Stomach (tissue), 9 donors: ENCODE measurements around the gene VRTN. TPM values are rescaled to one million over a fixed set of nuclear protein-coding genes. Genes with fewer than 3 reads are reported as not detected.
"Not testable (repeated sequence)": the region's sequence is repeated elsewhere in the genome, so short reads cannot be mapped to it uniquely, and the experiment has no call there.

Source experiments
- DNase-seq, 2 donors: peaks; one replicate each; pipeline versions ENCODE4 v3.0.0 to v3.0.0-alpha.2; 2013 to 2019
- H3K27ac ChIP-seq, 5 donors: fragments of 200-600 bp in 4 of 5; sonication (generic) in 4 of 5; one replicate each; pipeline ENCODE4 v1.5.1; 2013 to 2019; ENCODE audit warnings: mild to moderate bottlenecking in 1 of 5, moderate library complexity in 1 of 5
- H3K27me3 ChIP-seq, 3 donors: fragments of 200-600 bp; sonication (generic); one replicate each; pipeline ENCODE4 v1.5.1; 2017 to 2019; ENCODE audit warnings: mixed run types in 1 of 3
- H3K36me3 ChIP-seq, 4 donors: fragments of 200-600 bp; sonication (generic); 1 replicate in 3 of 4; 2 replicates in 1 of 4; pipeline ENCODE4 v1.5.1; 2016 to 2019
- H3K4me1 ChIP-seq, 4 donors: fragments of 200-600 bp; sonication (generic); one replicate each; pipeline ENCODE4 v1.5.1; 2016 to 2019
- H3K4me3 ChIP-seq, 4 donors: fragments of 200-600 bp; sonication (generic) in 3 of 4; one replicate each; pipeline ENCODE4 v1.5.1; 2016 to 2019; ENCODE audit warnings: mild to moderate bottlenecking in 1 of 4
- H3K9me3 ChIP-seq, 4 donors: fragments of 200-600 bp; sonication (generic); one replicate each; pipeline ENCODE4 v1.5.1; 2016 to 2019
- EP300 ChIP-seq: sonication (generic); formaldehyde crosslinking; IDR thresholded peaks from one replicate; pipeline ENCODE4 v1.6.1; 2017; ENCODE audit warnings: antibody characterized with exemption
- POLR2A ChIP-seq, 4 donors: fragments of 450-650 bp; IDR thresholded peaks; one replicate each; pipeline ENCODE4 v1.6.1; 2016; ENCODE audit warnings: antibody characterized with exemption in 4 of 4, control low read depth in 2 of 4, mild to moderate bottlenecking in 1 of 4, moderate library complexity in 1 of 4
- POLR2AphosphoS5 ChIP-seq, 3 donors: sonication (generic); formaldehyde crosslinking; IDR thresholded peaks; one replicate each; pipeline ENCODE4 v1.6.1; 2016; ENCODE audit warnings: antibody characterized with exemption in 3 of 3
- WGBS, 5 donors: extraction: QIAGEN DNeasy Blood & Tissue Kit in 3 of 5; methylation state at CpG; one replicate each; pipeline versions ENCODE4 v1.1.5 to v1.1.7; 2013 to 2018; 5-methylcytosine and 5-hydroxymethylcytosine counted together
- intact Hi-C: fragments of 100-400 bp; cut with DNase I; formaldehyde crosslinking; loops from one replicate; pipeline ENCODE4 v1.15.1; 2023; ENCODE audit warnings: low total_unique reads
- polyA plus RNA-seq, 3 donors: library from polyadenylated mRNA; stranded (reverse); fragments of 200-250 nt; gene quantifications; one replicate each; pipeline ENCODE4 v1.2.3, GENCODE V29; 2013
- total RNA-seq, 5 donors: library from RNA; depleted of rRNA; stranded (reverse); fragments of >200 nt; gene quantifications; one replicate each; pipeline versions ENCODE4 v1.1.0 to v1.2.3, GENCODE V29; 2014 to 2016
- TF ChIP-seq, protein P1 (sequence below), 7 experiments: fragments of 450-650 bp in 4 of 7; fragments of 200-600 bp in 3 of 7; sonication (generic) in 3 of 7; IDR thresholded peaks; one replicate each; pipeline ENCODE4 v1.5.1; 2016 to 2019; ENCODE audit warnings: antibody characterized with exemption in 7 of 7, control low read depth in 2 of 7, mild to moderate bottlenecking in 1 of 7
- donor health status: healthy with polysubstance abuse.
- donor health status: Bipolar disorder and iron deficiency.
- donor health status: healthy.

The VRTN gene
- total and polyA plus RNA-seq, 8 donors: not detected

DNA sequence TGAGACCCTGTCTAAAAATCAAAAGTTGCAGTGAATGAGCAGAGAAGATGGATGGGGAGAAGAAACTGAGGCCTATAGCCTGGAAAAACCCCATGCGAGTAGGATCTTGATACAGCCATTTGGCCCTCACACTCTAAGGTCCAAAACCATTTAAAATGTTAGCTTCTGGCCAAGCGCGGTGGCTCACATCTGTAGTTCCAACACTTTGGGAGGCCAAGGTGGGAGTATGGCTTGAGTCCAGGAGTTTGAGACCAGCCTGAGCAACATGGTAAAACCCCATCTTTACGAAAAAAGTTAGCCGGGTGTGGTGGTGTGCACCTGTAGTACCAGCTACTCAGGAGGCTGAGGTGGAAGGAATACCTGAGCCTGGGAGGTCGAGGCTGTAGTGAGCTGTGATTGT lies 19.8 kb downstream of the VRTN start:
- no peaks in the 10 kb centered on the region for H3K36me3 ChIP-seq
- no peak for DNase-seq
- peaks cover 0 to 22% (median 8%) of the 10 kb centered on the region in 3 donors for H3K27me3 ChIP-seq
- no peak overlapping the region for H3K4me3 ChIP-seq
- WGBS, 5 donors: 84 to 92% (median 89%) methylated on average over 6 of the region's 6 CpGs
- no peak overlapping the region for H3K27ac ChIP-seq
- H3K4me1 ChIP-seq: no peaks in the 10 kb centered on the region
- TF ChIP-seq EP300 (no peak), POLR2A (IDR thresholded peaks at IDR 0.05) (no peak), POLR2AphosphoS5 (IDR thresholded peaks at IDR 0.05) (no peak)
- TF ChIP-seq, protein P1, sequence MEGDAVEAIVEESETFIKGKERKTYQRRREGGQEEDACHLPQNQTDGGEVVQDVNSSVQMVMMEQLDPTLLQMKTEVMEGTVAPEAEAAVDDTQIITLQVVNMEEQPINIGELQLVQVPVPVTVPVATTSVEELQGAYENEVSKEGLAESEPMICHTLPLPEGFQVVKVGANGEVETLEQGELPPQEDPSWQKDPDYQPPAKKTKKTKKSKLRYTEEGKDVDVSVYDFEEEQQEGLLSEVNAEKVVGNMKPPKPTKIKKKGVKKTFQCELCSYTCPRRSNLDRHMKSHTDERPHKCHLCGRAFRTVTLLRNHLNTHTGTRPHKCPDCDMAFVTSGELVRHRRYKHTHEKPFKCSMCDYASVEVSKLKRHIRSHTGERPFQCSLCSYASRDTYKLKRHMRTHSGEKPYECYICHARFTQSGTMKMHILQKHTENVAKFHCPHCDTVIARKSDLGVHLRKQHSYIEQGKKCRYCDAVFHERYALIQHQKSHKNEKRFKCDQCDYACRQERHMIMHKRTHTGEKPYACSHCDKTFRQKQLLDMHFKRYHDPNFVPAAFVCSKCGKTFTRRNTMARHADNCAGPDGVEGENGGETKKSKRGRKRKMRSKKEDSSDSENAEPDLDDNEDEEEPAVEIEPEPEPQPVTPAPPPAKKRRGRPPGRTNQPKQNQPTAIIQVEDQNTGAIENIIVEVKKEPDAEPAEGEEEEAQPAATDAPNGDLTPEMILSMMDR (IDR thresholded peaks at IDR 0.05): no peak
- no peaks in the 10 kb centered on the region for H3K9me3 ChIP-seq
- intact Hi-C loops: no loop called here

DNA sequence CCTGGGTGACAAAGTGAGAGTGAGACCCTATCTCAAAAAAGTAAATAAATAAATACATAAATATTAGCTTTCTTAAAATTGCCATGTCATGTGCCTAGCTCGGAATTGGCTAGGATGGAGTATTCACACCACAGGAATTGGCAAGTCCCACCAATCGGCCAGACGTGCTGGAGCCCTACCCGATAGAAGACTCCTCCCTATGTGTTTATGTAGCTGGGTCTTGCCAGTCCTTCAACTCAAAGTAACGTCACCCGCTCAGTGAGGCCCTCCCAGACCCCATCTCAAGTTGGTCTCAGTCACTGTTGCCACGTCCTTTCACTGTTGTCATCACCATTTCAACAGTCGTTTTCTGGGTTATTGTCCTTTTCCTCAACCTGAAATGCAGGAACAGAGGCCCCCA lies 20.2 kb downstream of the VRTN start:
- Histone ChIP-seq H3K27ac (no peak overlapping the region), H3K4me3 (no peak overlapping the region), H3K4me1 (no peaks in the 10 kb centered on the region), H3K9me3 (no peaks in the 10 kb centered on the region), H3K36me3 (no peaks in the 10 kb centered on the region), H3K27me3 (peaks cover 0 to 21% (median 8%) of the 10 kb centered on the region in 3 donors)
- 78 to 84% (median 80%) methylated on average over 8 of the region's 8 CpGs for WGBS, 5 donors
- intact Hi-C loops: no loop called here
- TF ChIP-seq POLR2A (IDR thresholded peaks at IDR 0.05) (no peak), POLR2AphosphoS5 (IDR thresholded peaks at IDR 0.05) (no peak), EP300 (no peak)
- TF ChIP-seq, protein P1 (IDR thresholded peaks at IDR 0.05): no peak
- no peak for DNase-seq

DNA sequence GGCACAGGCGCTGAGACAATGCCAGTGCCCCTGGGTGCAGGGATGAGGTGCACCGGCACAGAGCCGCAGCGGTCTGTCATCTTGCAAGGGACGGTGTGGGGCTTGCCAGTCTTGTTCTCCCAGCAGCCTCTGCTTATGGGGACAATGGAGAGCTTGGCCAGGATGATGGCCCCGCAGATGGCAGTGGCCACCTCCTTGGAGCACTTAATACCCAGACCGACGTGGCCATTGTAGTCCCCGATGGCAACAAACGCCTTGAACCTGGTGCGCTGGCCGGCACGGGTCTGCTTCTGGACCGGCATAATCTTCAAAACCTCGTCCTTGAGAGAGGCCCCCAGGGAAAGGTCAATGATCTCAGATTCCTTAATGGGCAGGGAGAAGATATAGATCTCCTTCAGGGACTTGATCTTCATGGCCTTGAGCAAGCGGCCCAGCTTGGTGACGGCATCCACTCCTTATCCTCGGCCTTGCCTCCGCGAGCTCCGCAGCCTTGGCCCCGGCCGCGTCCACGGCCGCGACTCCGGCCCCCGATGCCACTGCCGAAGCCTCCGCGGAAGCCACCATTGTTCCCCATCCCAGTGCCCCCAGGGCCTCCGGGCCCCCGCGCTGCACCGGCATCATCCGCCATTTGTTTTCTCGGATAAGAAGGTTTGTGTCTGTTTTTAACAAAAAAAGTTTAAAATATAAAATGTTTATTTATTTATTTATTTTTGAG lies 29.9 kb downstream of the VRTN start:
- TF ChIP-seq EP300 (no peak), POLR2AphosphoS5 (IDR thresholded peaks at IDR 0.05) (no peak)
- H3K36me3 ChIP-seq: no peaks in the 10 kb centered on the region
- WGBS, 5 donors: 90 to 95% (median 94%) methylated on average over 30 to 38 of the region's 38 CpGs
- H3K27ac ChIP-seq: no peak overlapping the region
- DNase-seq: no peak
- H3K9me3 ChIP-seq: no peaks in the 10 kb centered on the region
- H3K27me3 ChIP-seq: no peaks in the 10 kb centered on the region
- intact Hi-C loops: no loop called here
- H3K4me3 ChIP-seq: no peak overlapping the region
- no peaks in the 10 kb centered on the region for H3K4me1 ChIP-seq

DNA sequence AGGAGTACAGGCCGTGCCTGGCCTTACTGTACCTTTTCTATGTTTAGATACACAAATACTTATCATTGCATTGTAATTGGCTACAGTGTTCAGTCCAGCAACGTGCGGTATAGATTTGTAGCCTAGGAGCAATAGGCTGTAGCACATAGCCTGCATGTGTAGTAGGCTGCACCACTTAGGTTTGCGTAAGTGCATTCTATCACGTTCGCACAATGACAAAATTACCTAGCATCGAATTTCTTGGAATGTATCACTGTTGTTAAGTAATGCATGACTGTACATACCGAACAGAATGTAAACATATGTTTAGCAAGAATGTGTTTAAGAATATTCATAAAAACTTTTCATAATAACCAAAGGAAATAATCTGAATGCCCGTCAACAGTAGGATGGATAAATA lies 31.9 kb downstream of the VRTN start:
- TF ChIP-seq POLR2AphosphoS5 (IDR thresholded peaks at IDR 0.05) (no peak), EP300 (no peak), POLR2A (IDR thresholded peaks at IDR 0.05) (no peak)
- TF ChIP-seq, protein P1 (IDR thresholded peaks at IDR 0.05): no peak
- no peak overlapping the region for H3K27ac ChIP-seq
- H3K27me3 ChIP-seq: no peaks in the 10 kb centered on the region
- H3K9me3 ChIP-seq: no peaks in the 10 kb centered on the region
- no peaks in the 10 kb centered on the region for H3K4me1 ChIP-seq
- H3K4me3 ChIP-seq: no peak overlapping the region
- intact Hi-C loops: no loop called here
- WGBS, 5 donors: 77 to 86% (median 83%) methylated on average over 9 of the region's 9 CpGs
- no peak for DNase-seq
- no peaks in the 10 kb centered on the region for H3K36me3 ChIP-seq

DNA sequence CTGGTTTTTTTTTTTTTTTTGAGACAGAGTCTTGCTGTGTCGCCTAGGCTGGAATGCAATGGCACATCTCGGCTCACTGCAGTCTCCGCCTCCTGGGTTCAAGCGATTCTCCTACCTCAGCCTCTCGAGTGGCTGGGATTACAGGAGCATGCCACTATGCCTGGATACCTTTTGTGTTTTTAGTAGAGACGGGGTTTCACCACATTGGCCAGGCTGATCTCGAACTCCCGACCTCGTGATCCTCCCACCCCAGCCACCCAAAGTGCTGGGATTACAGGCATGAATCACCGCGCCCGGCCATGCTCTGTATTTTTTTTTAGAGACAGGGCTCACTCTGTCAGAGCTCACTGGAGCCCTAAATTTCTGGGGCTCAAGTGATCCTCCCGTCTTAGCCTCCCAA lies 32.6 kb downstream of the VRTN start:
- no peak for TF ChIP-seq POLR2AphosphoS5 (IDR thresholded peaks at IDR 0.05)
- no peak for TF ChIP-seq EP300
- TF ChIP-seq, protein P1 (IDR thresholded peaks at IDR 0.05): no peak
- no peak for TF ChIP-seq POLR2A (IDR thresholded peaks at IDR 0.05)

DNA sequence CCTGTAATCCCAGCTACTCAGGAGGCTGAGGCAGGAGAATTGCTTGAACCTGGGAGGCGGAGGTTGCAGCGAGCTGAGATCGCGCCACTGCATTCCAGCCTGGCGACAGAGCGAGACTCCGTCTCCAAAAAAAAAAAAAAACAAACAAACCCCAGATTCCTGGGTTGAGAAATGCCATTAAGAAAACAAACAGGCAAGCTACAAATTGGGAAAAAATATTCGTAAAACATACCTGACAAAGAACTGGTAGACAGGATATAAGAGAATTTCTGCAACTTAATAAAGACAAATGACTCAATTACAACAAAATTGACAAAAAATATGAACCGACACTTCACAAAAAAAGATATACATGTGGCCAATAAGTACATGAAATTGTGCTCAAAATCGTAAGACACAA lies 33.3 kb downstream of the VRTN start:
- H3K4me3 ChIP-seq, intact Hi-C loops, H3K27ac ChIP-seq, H3K27me3 ChIP-seq, H3K36me3 ChIP-seq, DNase-seq, H3K9me3 ChIP-seq, H3K4me1 ChIP-seq: not testable (repeated sequence)
- 79 to 92% (median 83%) methylated on average over 5 to 10 of the region's 10 CpGs for WGBS, 5 donors

More for the DNA sequence above, 32.6 kb downstream of the VRTN start:
- WGBS, 5 donors: 80 to 90% (median 88%) methylated on average over 13 of the region's 13 CpGs
- Histone ChIP-seq H3K4me3 (no peak overlapping the region), H3K36me3 (no peaks in the 10 kb centered on the region), H3K27me3 (no peaks in the 10 kb centered on the region), H3K4me1 (no peaks in the 10 kb centered on the region), H3K27ac (no peak overlapping the region), H3K9me3 (no peaks in the 10 kb centered on the region)
- intact Hi-C loops: no loop called here
- no peak for DNase-seq
